Neural cell (in vitro differentiated cells): Measurements from ENCODE around the gene PCGF3.

Experiments used
- CTCF ChIP-seq: fragments of 450-650 bp; IDR thresholded peaks from 2 replicates; pipeline ENCODE4 v1.5.1; 2014; ENCODE audit warnings: antibody characterized with exemption, mild to moderate bottlenecking, moderate library complexity; ENCODE audit not compliant: poor library complexity, severe bottlenecking
- EZH2 ChIP-seq: fragments of 200-600, 300-800 bp; shearing (Covaris generic), sonication (generic); IDR thresholded peaks from 2 replicates; pipeline ENCODE4 v1.6.1; 2014; ENCODE audit warnings: antibody characterized with exemption, low read length, borderline replicate concordance, mild to moderate bottlenecking; ENCODE audit not compliant: insufficient read depth, poor library complexity, severe bottlenecking

DNA sequence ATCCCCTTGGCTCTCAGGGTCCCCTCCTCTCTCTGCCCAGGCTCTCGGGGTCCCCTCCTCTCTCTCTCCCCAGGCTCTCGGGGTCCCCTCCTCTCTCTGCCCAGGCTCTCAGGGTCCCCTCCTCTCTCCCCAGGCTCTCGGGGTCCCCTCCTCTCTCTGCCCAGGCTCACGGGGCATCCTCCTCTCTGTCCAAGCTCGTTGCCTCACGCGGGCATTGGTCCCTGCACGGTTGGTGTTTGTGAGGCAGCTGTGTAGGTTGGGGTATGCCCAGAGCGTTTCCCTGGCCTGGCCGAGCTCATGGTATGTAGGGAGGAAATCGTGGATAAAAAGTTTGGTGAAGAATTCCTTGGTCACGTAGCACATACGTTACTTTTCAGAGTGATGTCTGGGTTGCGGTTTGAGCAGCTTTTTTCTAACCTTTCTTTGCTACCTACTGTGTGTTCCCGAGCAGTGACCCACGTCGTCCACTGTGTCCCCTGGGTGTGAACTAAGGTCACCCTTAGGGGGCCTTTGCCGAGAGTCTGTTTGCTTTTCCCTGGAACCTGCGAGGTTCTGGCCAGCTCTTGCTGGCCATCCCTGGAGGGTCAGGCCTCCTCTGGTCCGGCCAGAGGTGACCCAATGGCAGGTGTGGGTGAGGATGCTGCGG, 36.6 kb downstream of the PCGF3 start:
- TF ChIP-seq EZH2 (no peak), CTCF (no peak)
